ENCODE results near the gene H1-8. TPM values are rescaled to one million over a fixed set of nuclear protein-coding genes. Genes with fewer than 3 reads are reported as not detected.
A peak's percentile ranks its signal among the peaks of the same experiment; 100 is the strongest.

Gene H1-8
- total and polyA plus RNA-seq, 8 donors: not detected

- H3K4me3 ChIP-seq: no peak overlapping the region
- DNase-seq: no peak
These were observed 55.5 kb downstream of the H1-8 start for GRCh38 chr3:129598484-129598883.

GRCh38 chr3:129599073-129599472 is 56.1 kb downstream of the H1-8 start:
- TF ChIP-seq CTCF (IDR thresholded peaks at IDR 0.05): no peak
- TF ChIP-seq EP300 (IDR thresholded peaks at IDR 0.05): no peak
- no peak for TF ChIP-seq POLR2A (IDR thresholded peaks at IDR 0.05)
- TF ChIP-seq POLR2AphosphoS5 (IDR thresholded peaks at IDR 0.05): no peak
- H3K4me1 ChIP-seq: peaks cover 69 to 100% (median 86%) of the 10 kb centered on the region in 4 donors
- 74 to 86% (median 82%) methylated on average over 10 to 19 of the region's 19 CpGs for WGBS, 5 donors
- DNase-seq: no peak
- intact Hi-C loops (cut with DNase I; ENCODE audit: low total_unique reads): no loop called here
- peak overlapping the region in 1 of 4 donors; percentile 19 for H3K4me3 ChIP-seq
- H3K27me3 ChIP-seq: no peaks in the 10 kb centered on the region
- H3K9me3 ChIP-seq: no peaks in the 10 kb centered on the region
- peaks cover 0 to 3% (median 0%) of the 10 kb centered on the region in 4 donors for H3K36me3 ChIP-seq
- peak overlapping the region; percentile 25 to 88 (median 81) for H3K27ac ChIP-seq

More at GRCh38 chr3:129598484-129598883, 55.5 kb downstream of the H1-8 start:
- Histone ChIP-seq H3K36me3 (peaks cover 0 to 3% (median 0%) of the 10 kb centered on the region in 4 donors), H3K9me3 (no peaks in the 10 kb centered on the region), H3K4me1 (peaks cover 74 to 100% (median 89%) of the 10 kb centered on the region in 4 donors), H3K27ac (peak overlapping the region; percentile 62 to 88 (median 81)), H3K27me3 (no peaks in the 10 kb centered on the region)
- no peak for TF ChIP-seq POLR2A (IDR thresholded peaks at IDR 0.05)
- no peak for TF ChIP-seq EP300 (IDR thresholded peaks at IDR 0.05)
- TF ChIP-seq POLR2AphosphoS5 (IDR thresholded peaks at IDR 0.05): no peak
- no peak for TF ChIP-seq CTCF (IDR thresholded peaks at IDR 0.05)
- intact Hi-C loops (cut with DNase I; ENCODE audit: low total_unique reads): no loop called here
- 82 to 92% (median 89%) methylated on average over 8 to 11 of the region's 11 CpGs for WGBS, 5 donors

GRCh38 chr3:129599607-129600006 is 56.6 kb downstream of the H1-8 start:
- Histone ChIP-seq H3K4me3 (peak overlapping the region in 1 of 4 donors; percentile 19), H3K9me3 (no peaks in the 10 kb centered on the region), H3K27me3 (no peaks in the 10 kb centered on the region), H3K27ac (peak overlapping the region; percentile 26 to 88 (median 81)), H3K4me1 (peaks cover 65 to 100% (median 86%) of the 10 kb centered on the region in 4 donors), H3K36me3 (peaks cover 0 to 3% (median 0%) of the 10 kb centered on the region in 4 donors)
- 57 to 79% (median 73%) methylated on average over 3 to 5 of the region's 5 CpGs for WGBS, 5 donors
- TF ChIP-seq EP300 (IDR thresholded peaks at IDR 0.05) (no peak), POLR2AphosphoS5 (IDR thresholded peaks at IDR 0.05) (peak in 1 of 3 donors; percentile 36)
- intact Hi-C loops (cut with DNase I; ENCODE audit: low total_unique reads): no loop called here
- peak in 1 of 2 donors; percentile 71 for DNase-seq

- no peak overlapping the region for H3K4me3 ChIP-seq
- peaks cover 66 to 100% (median 87%) of the 10 kb centered on the region in 4 donors for H3K4me1 ChIP-seq
- WGBS, 5 donors: 73 to 91% (median 79%) methylated on average over 2 of the region's 2 CpGs
- peaks cover 0 to 3% (median 0%) of the 10 kb centered on the region in 4 donors for H3K36me3 ChIP-seq
- no peak for DNase-seq
- no peaks in the 10 kb centered on the region for H3K9me3 ChIP-seq
- intact Hi-C loops (cut with DNase I; ENCODE audit: low total_unique reads): no loop called here
- H3K27ac ChIP-seq: peak overlapping the region; percentile 6 to 88 (median 81)
- peaks cover 0 to 7% (median 0%) of the 10 kb centered on the region in 3 donors for H3K27me3 ChIP-seq
- TF ChIP-seq POLR2A (IDR thresholded peaks at IDR 0.05) (no peak), POLR2AphosphoS5 (IDR thresholded peaks at IDR 0.05) (no peak), EP300 (IDR thresholded peaks at IDR 0.05) (no peak), CTCF (IDR thresholded peaks at IDR 0.05) (no peak)
These were observed 57.4 kb downstream of the H1-8 start for GRCh38 chr3:129600348-129600747.

Small RNA genes lying within 50 kb of the gene (small RNA-seq; reads per million reads assigned to genes)
- gene RN7SL752P: 0 reads per million in 4 donors

Other genes starting within 250 kb of the H1-8 start
- gene EFCAB12, start 114.5 kb upstream of the H1-8 start, total RNA-seq: 1 to 10 TPM in 1 of 5 donors, under 1 TPM in 2, not detected in 2; 0.72 to 4.0 (median 0.92) TPM
- gene EFCAB12, start 114.5 kb upstream of the H1-8 start, polyA plus RNA-seq: 1 to 10 TPM in 2 of 3 donors, under 1 TPM in 1; 0.33 to 2.7 (median 2.6) TPM
- gene MBD4, start 103.2 kb upstream of the H1-8 start, total RNA-seq: 10 to 100 TPM in 4 of 5 donors, 1 to 10 TPM in 1; 5.8 to 74.1 (median 40.6) TPM
- gene MBD4, start 103.2 kb upstream of the H1-8 start, polyA plus RNA-seq: 10 to 100 TPM; 13.8 to 23.4 (median 20.1) TPM
- 100 to 1,000 TPM in 2 of 5 donors, 10 to 100 TPM in 2, 1 to 10 TPM in 1; 9.9 to 163 (median 61.5) TPM for gene IFT122, start 103.0 kb upstream of the H1-8 start, total RNA-seq
- gene IFT122, start 103.0 kb upstream of the H1-8 start, polyA plus RNA-seq: 10 to 100 TPM; 12.3 to 17.0 (median 13.9) TPM
- not detected for gene RHO, start 14.5 kb upstream of the H1-8 start, total RNA-seq
- not detected for gene RHO, start 14.5 kb upstream of the H1-8 start, polyA plus RNA-seq
- gene PLXND1, start 63.5 kb downstream of the H1-8 start, total RNA-seq: 100 to 1,000 TPM in 2 of 5 donors, 10 to 100 TPM in 3; 53.1 to 251 (median 65.2) TPM
- 10 to 100 TPM; 22.6 to 44.7 (median 32.0) TPM for gene PLXND1, start 63.5 kb downstream of the H1-8 start, polyA plus RNA-seq